ENCODE results near the gene KCNJ15. TPM values are rescaled to one million over a fixed set of nuclear protein-coding genes. Genes with fewer than 3 reads are reported as not detected.

Gene KCNJ15
- total RNA-seq = under 0.01 TPM

DNA sequence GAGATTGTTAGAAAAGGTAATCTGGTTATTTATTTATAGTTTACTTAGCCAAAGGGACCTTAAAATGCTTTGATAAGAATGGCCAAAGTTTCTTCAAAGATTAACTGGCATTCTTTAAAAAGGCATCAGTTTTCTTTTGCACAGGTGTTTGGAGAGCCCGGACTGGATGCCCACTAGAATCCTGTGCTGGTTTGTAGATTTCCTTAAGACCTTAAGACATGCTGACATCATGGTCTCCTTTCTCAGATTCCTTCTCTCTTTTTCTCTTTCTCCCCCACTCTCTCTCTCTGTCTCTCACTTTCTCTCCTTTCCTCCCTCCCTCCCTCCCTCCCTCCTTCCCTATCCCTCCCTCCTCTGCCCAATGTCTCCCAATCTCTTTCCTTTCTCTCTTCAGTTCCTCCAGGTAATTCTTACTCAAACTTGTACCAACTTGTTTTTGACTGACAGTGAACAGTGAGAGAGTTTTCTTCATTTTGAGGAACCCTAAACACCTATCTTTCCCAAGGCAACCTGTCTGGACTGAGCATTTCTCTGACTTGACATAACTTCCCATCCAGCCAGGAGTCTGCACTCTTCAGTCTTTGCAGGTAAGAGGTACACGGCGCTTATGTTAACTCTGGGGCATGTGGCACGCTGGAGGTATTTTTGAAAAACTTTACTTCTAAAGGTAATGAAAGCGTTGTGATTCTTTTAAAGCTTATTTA is at the start of gene KCNJ15:
Gene KCNJ15 (plus strand): TSS at position 393 of the 704 bp plus-strand sequence. CDS start 42,271 bp downstream, outside the sequence.

Other genes with a start within 250 kb of the KCNJ15 start
- gene ERG, start 241.5 kb downstream of the KCNJ15 start, total RNA-seq = 2.5 TPM

Data from diencephalon (tissue), 1 donor.